NCI-H1436 (cell line): ENCODE data around the gene PYGO2.
"Not testable (repeated sequence)": the region's sequence is repeated elsewhere in the genome, so short reads cannot be mapped to it uniquely, and the experiment has no call there.

ENCODE experiments used
- DNase-seq: peaks from one replicate; lab custom pipeline; 2025; lab: John Stamatoyannopoulos, UW

Gene PYGO2

DNA sequence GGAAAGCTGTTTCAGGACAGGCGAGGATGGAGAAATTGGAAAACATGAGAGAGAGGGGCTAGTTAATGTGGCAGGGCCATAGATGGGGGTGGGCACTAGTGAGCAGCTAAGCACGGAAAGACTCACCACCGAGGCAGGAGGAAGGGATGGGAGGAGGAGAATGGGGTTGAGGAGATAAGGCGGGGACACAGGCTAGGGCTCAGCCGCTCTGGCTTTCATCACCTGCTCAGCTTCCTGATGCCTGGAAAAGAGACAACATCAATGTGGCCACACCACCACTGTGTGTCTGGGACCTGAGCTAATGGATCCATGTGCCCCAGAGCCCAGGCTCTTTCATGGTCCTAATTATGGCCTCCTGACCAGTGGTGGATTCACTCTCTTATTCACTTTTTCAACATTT, 52.6 kb downstream of the PYGO2 start:
- DNase-seq = no peak

GRCh38 chr1:154908129-154908528, 53.5 kb downstream of the PYGO2 start:
- DNase-seq = not testable (repeated sequence)
